BE2C (cell line): ENCODE results near the gene GRIN2A.

Source experiments
- DNase-seq: peaks from one replicate; pipeline ENCODE4 v3.0.0-alpha.2; 2020
- H3K27me3 ChIP-seq: fragments of 250-450 bp; sonication (Bioruptor Pico); 2 replicates; pipeline ENCODE4 v1.5.1; 2020; ENCODE audit warnings: mild to moderate bottlenecking
- H3K36me3 ChIP-seq: fragments of 250-450 bp; sonication (Bioruptor Pico); 2 replicates; pipeline ENCODE4 v1.5.1; 2020; ENCODE audit warnings: mild to moderate bottlenecking
- H3K4me1 ChIP-seq: fragments of 250-450 bp; sonication (Bioruptor Pico); 2 replicates; pipeline ENCODE4 v1.5.1; 2020
- H3K4me3 ChIP-seq: 2 replicates; pipeline ENCODE4 v1.5.1; 2011; ENCODE audit warnings: low read depth, low read length
- H3K9me3 ChIP-seq: fragments of 250-450 bp; sonication (Bioruptor Pico); 2 replicates; pipeline ENCODE4 v1.5.1; 2020
- CTCF ChIP-seq: IDR thresholded peaks from 2 replicates; pipeline ENCODE4 v1.5.1; 2012; ENCODE audit warnings: mild to moderate bottlenecking, low read depth, low read length

Gene GRIN2A

GRCh38 chr16:10031955-10032354 is 150.3 kb downstream of the GRIN2A start:
- TF ChIP-seq CTCF: no peak
- H3K27me3 ChIP-seq: no peaks in the 10 kb centered on the region
- no peak for DNase-seq
- H3K36me3 ChIP-seq: no peaks in the 10 kb centered on the region
- no peaks in the 10 kb centered on the region for H3K9me3 ChIP-seq
- no peak overlapping the region for H3K4me3 ChIP-seq
- no peaks in the 10 kb centered on the region for H3K4me1 ChIP-seq

GRCh38 chr16:10031473-10031872 is 150.8 kb downstream of the GRIN2A start:
- Histone ChIP-seq H3K4me3 (no peak overlapping the region), H3K9me3 (no peaks in the 10 kb centered on the region), H3K4me1 (no peaks in the 10 kb centered on the region), H3K27me3 (no peaks in the 10 kb centered on the region), H3K36me3 (no peaks in the 10 kb centered on the region)
- DNase-seq: no peak
- no peak for TF ChIP-seq CTCF

- Histone ChIP-seq H3K36me3 (no peaks in the 10 kb centered on the region), H3K4me1 (no peaks in the 10 kb centered on the region), H3K4me3 (no peak overlapping the region), H3K9me3 (no peaks in the 10 kb centered on the region), H3K27me3 (no peaks in the 10 kb centered on the region)
- no peak for DNase-seq
- no peak for TF ChIP-seq CTCF
Observed at GRCh38 chr16:10028644-10029043, 153.6 kb downstream of the GRIN2A start.

GRCh38 chr16:10027553-10027952 is 154.7 kb downstream of the GRIN2A start:
- DNase-seq: no peak
- Histone ChIP-seq H3K4me1 (no peaks in the 10 kb centered on the region), H3K36me3 (no peaks in the 10 kb centered on the region), H3K9me3 (no peaks in the 10 kb centered on the region), H3K4me3 (no peak overlapping the region), H3K27me3 (no peaks in the 10 kb centered on the region)
- no peak for TF ChIP-seq CTCF

- no peaks in the 10 kb centered on the region for H3K4me1 ChIP-seq
- no peak for DNase-seq
- TF ChIP-seq CTCF: no peak
- H3K4me3 ChIP-seq: no peak overlapping the region
- H3K27me3 ChIP-seq: no peaks in the 10 kb centered on the region
- H3K9me3 ChIP-seq: no peaks in the 10 kb centered on the region; the same call in 1 of the 2 replicates
- H3K36me3 ChIP-seq: no peaks in the 10 kb centered on the region
Observed at GRCh38 chr16:10026593-10026992, 155.6 kb downstream of the GRIN2A start.

GRCh38 chr16:10022098-10022497 is 160.1 kb downstream of the GRIN2A start:
- DNase-seq: no peak
- TF ChIP-seq CTCF: no peak
- H3K9me3 ChIP-seq: no peaks in the 10 kb centered on the region; the same call in 1 of the 2 replicates
- H3K36me3 ChIP-seq: no peaks in the 10 kb centered on the region
- no peaks in the 10 kb centered on the region for H3K4me1 ChIP-seq
- H3K4me3 ChIP-seq: no peak overlapping the region
- H3K27me3 ChIP-seq: no peaks in the 10 kb centered on the region
